ACHN (cell line): ENCODE measurements around the gene RAMAC.

Experiments
- DNase-seq: peaks from one replicate; pipeline ENCODE4 v3.0.0-alpha.2; 2015
- in situ Hi-C: cut with HindIII; loops from 2 replicates; pipeline ENCODE4 v1.10.0; 2017; ENCODE audit warnings: low sequenced_read_pairs, low pct_ligation_motif_present, low pct_unique_long_range_greater_than_20kb

Gene RAMAC

DNA sequence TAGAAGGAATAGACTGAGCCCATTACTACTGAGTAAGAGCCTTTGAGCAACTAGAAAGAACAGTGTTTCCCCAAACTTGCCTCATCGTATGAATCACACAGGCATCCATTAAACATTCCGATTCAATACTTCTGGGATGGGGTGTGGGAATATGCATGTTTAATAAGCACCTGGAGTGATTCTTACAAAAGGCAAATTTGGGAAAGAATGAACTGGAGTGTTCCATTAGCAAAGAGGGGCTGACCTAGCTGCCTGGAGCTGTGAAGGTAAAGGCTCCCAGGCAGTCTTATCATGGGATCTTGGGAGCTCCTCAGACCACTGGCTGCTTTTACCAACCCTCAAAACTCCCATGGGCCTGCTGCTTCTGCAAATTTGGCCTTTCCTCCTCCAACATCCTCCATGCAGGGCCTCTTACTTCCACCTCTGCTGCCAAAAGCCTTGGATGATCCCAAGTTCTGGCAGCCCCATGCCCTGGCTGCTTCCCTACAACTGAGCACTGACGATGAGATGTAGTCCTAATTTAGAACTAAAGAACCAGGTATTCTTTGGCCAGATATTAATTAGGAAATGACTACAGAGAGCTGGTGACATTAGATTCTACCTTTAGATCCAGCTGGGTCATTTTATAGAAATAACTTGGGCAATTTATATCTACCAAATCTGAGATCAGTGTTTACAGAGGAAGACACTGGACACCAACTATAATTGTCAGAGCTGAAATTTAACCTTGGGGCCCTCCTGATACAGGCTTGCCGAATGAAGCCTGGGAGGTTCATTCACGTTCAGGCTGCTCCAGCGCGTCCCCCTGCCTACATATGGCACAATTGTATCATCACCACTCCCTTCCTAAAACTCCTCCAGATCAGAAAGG lies 22.3 kb upstream of the RAMAC start:
- DNase-seq = no peak
- in situ Hi-C loops = no loop called here

- in situ Hi-C loops = no loop called here
- no peak for DNase-seq
These were observed 21.1 kb upstream of the RAMAC start for GRCh38 chr15:82964890-82965289.

- in situ Hi-C loops = no loop called here
- DNase-seq = no peak
These were observed 19.3 kb upstream of the RAMAC start for GRCh38 chr15:82966671-82967071.

DNA sequence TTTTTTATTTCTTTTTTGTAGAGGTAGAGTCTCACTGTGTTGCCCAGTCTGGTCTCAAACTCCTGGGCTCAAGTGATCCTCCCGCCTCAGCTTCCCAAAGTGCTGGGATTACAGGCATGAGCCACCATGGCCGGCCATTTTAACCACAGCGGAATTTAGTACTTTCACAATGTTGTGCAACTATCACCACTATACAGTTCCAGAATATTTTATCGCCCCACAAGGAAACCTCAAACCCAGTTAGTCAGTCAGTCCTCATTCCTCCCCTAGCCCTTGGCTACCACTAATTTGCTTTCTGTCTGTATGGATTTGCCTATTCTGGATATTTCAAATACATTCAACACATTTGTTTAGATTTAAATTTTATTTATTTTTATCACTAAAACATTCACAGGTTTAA lies 17.9 kb upstream of the RAMAC start:
- in situ Hi-C loops = no loop called here
- DNase-seq = no peak

- in situ Hi-C loops = no loop called here
- no peak for DNase-seq
These were observed 16.7 kb upstream of the RAMAC start for GRCh38 chr15:82969353-82969752.

DNA sequence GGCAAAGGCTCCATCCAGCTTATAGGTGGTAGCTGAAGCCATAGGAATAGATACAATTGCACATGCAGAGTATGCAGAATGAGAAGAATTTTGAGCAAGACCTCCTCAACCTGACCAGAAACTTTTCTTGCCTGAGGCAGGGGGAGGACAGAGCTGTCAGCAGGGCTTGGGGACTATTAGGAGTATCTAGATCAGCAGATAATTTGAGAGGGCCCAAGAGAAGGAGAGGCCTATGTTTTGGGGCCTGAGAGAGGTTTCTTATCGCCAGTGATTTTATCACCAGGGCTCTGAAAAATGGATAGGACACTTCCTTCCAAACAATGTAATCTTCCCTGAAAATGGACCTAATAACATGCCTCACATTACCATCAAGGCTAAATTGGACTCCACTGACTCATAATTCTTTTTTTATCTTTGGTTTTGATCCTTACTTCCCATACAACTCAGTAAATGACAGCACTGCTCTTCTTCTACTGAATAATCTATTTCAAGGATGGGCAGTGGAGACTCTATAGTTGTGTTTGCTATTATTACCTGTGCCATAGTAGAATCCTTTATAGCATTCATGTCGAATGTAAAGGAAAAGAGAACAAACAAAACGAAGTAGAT lies 15.8 kb upstream of the RAMAC start:
- in situ Hi-C loops = no loop called here
- DNase-seq = no peak

- DNase-seq = no peak
- in situ Hi-C loops = no loop called here
These were observed 15.3 kb upstream of the RAMAC start for GRCh38 chr15:82970696-82971095.

- in situ Hi-C loops = no loop called here
- no peak for DNase-seq
These were observed 14.6 kb upstream of the RAMAC start for GRCh38 chr15:82971218-82971984.

DNA sequence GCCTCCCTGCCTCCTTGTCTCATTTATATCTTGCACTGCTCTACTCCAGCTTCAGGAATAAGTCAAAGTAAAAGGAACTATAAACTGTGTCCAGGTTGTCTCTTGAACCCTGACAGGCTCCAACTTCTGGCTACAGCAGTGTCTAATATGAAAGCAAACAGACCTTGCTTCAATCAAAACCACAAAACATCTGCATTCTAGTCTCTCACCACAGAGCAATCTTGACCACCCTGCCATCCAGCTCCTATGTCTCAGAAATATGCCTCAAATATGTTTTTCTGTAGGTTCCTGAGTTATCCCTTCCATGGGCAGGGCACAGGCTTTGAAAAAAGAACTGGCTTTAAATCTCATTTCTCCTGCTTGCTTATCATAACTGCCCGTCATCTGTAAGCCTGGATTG lies 13.0 kb upstream of the RAMAC start:
- in situ Hi-C loops = no loop called here
- DNase-seq = no peak

DNA sequence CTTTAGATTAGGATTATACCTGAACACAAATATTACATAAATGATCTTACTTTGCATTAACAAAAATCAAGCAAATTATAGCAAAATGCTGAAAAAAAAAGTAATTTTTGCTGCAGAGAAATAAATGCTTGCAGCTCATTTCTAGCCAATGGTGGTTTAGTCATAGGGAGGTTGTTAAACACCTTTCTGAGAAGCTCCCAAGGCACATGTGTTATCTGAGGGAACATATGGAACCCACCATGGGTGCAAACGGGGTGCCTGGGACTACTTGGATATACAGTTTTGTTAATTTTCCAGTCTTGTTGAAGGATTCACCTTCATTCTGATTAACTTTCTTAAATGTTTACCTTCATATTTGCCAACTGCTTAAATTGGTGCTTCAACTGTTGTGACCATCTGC lies 8.9 kb upstream of the RAMAC start:
- in situ Hi-C loops = no loop called here
- no peak for DNase-seq

DNA sequence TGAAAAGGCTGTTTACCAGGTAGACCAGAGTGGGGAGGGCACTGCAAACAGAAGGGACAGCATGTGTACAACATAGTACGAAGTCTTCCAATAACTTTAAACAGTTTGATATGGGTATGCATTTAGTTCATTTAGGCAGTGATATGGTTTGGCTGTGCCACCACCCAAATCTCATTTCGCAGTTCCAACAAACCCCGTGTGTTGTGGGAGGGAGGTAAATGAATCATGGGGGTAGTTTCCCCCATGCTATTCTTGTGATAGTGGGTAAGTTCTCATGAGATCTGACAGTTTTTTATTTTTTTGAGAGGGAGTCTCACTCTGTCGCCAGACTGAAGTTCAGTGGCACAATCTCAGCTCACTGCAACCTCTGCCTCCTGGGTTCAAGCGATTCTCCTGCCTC lies 7.6 kb upstream of the RAMAC start:
- DNase-seq = no peak
- in situ Hi-C loops = no loop called here

GRCh38 chr15:82979726-82980125 lies 6.3 kb upstream of the RAMAC start:
- peak; percentile 1 for DNase-seq
- in situ Hi-C loops = loop anchor here (10.0 kb wide), 1 partner anchor 135 kb away; no protein-coding TSS in a partner anchor

GRCh38 chr15:82980981-82981380 lies 5.0 kb upstream of the RAMAC start:
- DNase-seq = no peak
- in situ Hi-C loops = loop anchor here (10.0 kb wide), 1 partner anchor 136 kb away; no protein-coding TSS in a partner anchor

DNA sequence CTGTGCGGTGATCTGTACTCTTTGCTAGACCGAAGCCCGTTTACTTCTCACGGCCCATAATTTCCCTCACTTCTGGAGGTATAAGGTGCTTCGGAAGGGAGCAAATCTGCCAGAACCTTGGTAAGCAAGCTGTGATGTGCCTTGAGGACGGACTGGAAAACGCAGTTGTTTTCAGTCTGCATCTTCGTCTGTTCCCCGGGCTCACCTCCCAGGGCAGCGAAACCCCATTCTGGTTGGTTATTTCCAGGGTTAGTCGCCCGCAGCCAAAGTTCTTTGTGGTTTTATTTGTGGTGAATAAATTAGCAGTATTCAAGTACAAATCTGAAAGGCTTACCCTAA lies 401 bp downstream of the RAMAC start:
- in situ Hi-C loops = loop anchor here (10.0 kb wide), 1 partner anchor 142 kb away; no protein-coding TSS in a partner anchor
- no peak for DNase-seq

GRCh38 chr15:82992436-82992998 lies 6.5 kb downstream of the RAMAC start:
- no peak for DNase-seq
- in situ Hi-C loops = no loop called here

DNA sequence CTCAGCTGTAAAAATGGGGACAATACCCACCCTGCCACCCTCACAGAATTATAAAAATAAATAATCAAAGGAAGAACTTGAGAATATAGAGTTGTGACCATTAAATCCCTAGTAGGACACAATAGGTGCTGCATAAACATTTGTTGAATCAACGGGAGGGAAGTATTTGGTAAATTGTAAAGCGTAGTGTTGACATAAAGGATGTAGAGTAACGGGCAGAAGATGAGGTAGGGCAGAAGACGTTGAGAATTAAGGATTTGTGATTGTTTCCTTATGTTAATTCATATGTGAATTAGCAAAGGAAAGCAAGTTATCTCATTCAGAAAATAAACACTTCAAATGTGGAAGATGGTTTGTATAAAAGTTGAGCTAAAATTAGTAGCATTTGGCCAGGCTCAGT lies 7.1 kb downstream of the RAMAC start:
- DNase-seq = no peak
- in situ Hi-C loops = no loop called here

DNA sequence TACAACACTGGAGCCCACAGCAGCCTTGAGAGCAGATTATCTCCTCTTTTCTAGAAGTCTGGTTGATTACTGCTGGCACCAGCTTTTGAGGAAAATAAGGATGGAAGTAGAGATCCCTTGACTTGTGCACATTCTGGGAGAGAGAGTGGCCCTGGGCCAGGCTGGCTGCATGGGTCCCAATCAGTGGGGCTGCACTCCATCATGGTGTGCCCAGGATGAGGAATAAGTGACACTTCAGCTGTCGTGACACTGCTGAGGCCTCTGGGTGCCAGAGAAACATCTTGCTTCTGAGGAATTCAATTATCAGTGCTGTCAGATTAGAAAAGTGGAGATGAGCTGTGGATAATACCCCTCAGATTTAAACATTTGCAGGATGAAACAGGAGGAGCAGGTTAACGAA lies 9.1 kb downstream of the RAMAC start:
- no peak for DNase-seq
- in situ Hi-C loops = no loop called here

GRCh38 chr15:82995938-82996337 lies 9.9 kb downstream of the RAMAC start:
- in situ Hi-C loops = no loop called here
- DNase-seq = no peak

GRCh38 chr15:82999426-82999825 lies 13.4 kb downstream of the RAMAC start:
- DNase-seq = no peak

More at GRCh38 chr15:82999426-82999825, 13.4 kb downstream of the RAMAC start:
- in situ Hi-C loops = no loop called here
